ENCODE data around the gene EXOC4. TPM values are rescaled to one million over a fixed set of nuclear protein-coding genes. Genes with fewer than 3 reads are reported as not detected.

The EXOC4 gene
- total and polyA plus RNA-seq, 2 experiments from 2014 or later = 23.9 to 51.7 TPM

DNA sequence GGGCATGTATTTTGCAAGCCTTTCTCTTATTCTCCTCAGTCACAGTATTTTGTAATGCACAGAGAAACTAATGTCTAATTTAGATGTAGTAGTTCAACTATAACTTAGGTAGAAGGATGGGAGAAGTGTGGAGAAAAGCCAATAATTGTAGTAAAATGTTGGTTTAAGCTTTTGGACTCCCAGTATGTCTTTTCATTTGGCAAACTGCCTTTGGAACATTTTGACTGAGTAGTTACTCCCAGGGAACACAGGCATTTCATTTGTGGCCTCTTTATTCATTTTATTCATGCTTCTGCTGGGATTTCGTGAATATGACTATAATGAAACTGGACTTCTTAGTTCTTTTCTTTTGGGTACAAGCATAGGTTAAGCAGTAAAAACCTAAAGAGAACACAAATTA lies 79.0 kb downstream of the EXOC4 start:
- no peak for TF ChIP-seq EZH2 (IDR thresholded peaks at IDR 0.05; ENCODE audit: insufficient read depth, poor library complexity, severe bottlenecking)
- TF ChIP-seq EZH2phosphoT487 (IDR thresholded peaks at IDR 0.05; ENCODE audit: insufficient read depth, low read depth) = no peak
- WGBS, 2 experiments (ENCODE audit: low coverage in 1 of 2, low lambda C conversion rate in 2 of 2, missing lambda C conversion rate in 2 of 2) = 97% methylated on average over 1 of the region's 1 CpG
- Histone ChIP-seq H3K4me1 (ENCODE audit: insufficient read depth) (no peaks in the 10 kb centered on the region), H3K36me3 (ENCODE audit: low read depth) (peaks cover 4% of the 10 kb centered on the region; the same call in 1 of the 2 replicates), H3K9me3 (ENCODE audit: low read depth) (no peaks in the 10 kb centered on the region), H2AFZ (no peak overlapping the region), H3K9me2 (ENCODE audit: insufficient read depth) (no peaks in the 10 kb centered on the region), H3K27me3 (replicated peaks; ENCODE audit: insufficient read depth) (no peaks in the 10 kb centered on the region), H3K9ac (no peak overlapping the region), H3K27ac (no peak overlapping the region), H4K20me1 (ENCODE audit: insufficient read depth) (no peaks in the 10 kb centered on the region), H3K4me2 (ENCODE audit: unreplicated experiment) (no peak overlapping the region), H3F3A (ENCODE audit: insufficient read depth) (no peaks in the 10 kb centered on the region), H3K79me2 (ENCODE audit: insufficient read depth) (peaks cover 6% of the 10 kb centered on the region), H3K4me3 (no peak overlapping the region)
- no peak for DNase-seq
- in situ Hi-C loops (cut with MboI) = no loop called here

DNA sequence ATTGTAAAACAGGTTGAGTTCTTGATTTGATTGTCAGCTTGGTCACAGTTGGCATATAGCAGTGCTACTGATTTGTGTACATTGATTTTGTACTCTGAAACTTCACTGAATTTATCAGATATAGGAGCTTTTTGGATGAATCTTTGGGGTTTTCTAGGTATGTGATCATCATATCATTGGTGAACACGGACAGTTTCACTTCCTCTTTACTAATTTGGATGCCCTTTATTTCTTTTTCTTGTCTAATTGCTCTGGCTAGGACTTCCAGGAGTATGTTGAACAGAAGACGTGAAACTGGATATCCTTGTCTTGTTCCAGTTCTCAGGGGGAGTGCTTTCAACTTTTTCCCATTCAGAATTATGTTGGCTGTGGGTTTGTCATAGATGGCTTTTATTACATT lies 86.9 kb downstream of the EXOC4 start:
- in situ Hi-C loops (cut with MboI) = no loop called here
- H3K9ac ChIP-seq = no peak overlapping the region
- no peaks in the 10 kb centered on the region for H3K27me3 ChIP-seq (replicated peaks; ENCODE audit: insufficient read depth)
- DNase-seq = no peak
- 86 to 100% methylated on average over 2 of the region's 2 CpGs for WGBS, 2 experiments (ENCODE audit: low coverage in 1 of 2, low lambda C conversion rate in 2 of 2, missing lambda C conversion rate in 2 of 2)
- no peaks in the 10 kb centered on the region; the same call in 1 of the 2 replicates for H4K20me1 ChIP-seq (ENCODE audit: insufficient read depth)
- no peaks in the 10 kb centered on the region for H3K4me1 ChIP-seq (ENCODE audit: insufficient read depth)
- no peak overlapping the region for H3K4me2 ChIP-seq (ENCODE audit: unreplicated experiment)
- no peak overlapping the region for H2AFZ ChIP-seq
- no peaks in the 10 kb centered on the region for H3K9me2 ChIP-seq (ENCODE audit: insufficient read depth)
- H3K9me3 ChIP-seq (ENCODE audit: low read depth) = no peaks in the 10 kb centered on the region
- H3F3A ChIP-seq (ENCODE audit: insufficient read depth) = no peaks in the 10 kb centered on the region; the same call in 1 of the 2 replicates
- peaks cover 4% of the 10 kb centered on the region; the same call in 1 of the 2 replicates for H3K36me3 ChIP-seq (ENCODE audit: low read depth)
- no peak overlapping the region for H3K4me3 ChIP-seq
- no peak for TF ChIP-seq EZH2 (IDR thresholded peaks at IDR 0.05; ENCODE audit: insufficient read depth, poor library complexity, severe bottlenecking)
- no peak for TF ChIP-seq EZH2phosphoT487 (IDR thresholded peaks at IDR 0.05; ENCODE audit: insufficient read depth, low read depth)
- peaks cover 27% of the 10 kb centered on the region for H3K79me2 ChIP-seq (ENCODE audit: insufficient read depth)
- no peak overlapping the region for H3K27ac ChIP-seq

- H3K79me2 ChIP-seq (ENCODE audit: insufficient read depth) = peaks cover 26% of the 10 kb centered on the region
- H3K9me3 ChIP-seq (ENCODE audit: low read depth) = no peaks in the 10 kb centered on the region
- no peaks in the 10 kb centered on the region for H3K27me3 ChIP-seq (replicated peaks; ENCODE audit: insufficient read depth)
- peak; percentile 35 for DNase-seq
- H3K4me3 ChIP-seq = no peak overlapping the region
- H2AFZ ChIP-seq = no peak overlapping the region
- no peaks in the 10 kb centered on the region for H3K9me2 ChIP-seq (ENCODE audit: insufficient read depth)
- H3K27ac ChIP-seq = no peak overlapping the region
- no peaks in the 10 kb centered on the region for H3K4me1 ChIP-seq (ENCODE audit: insufficient read depth)
- no peaks in the 10 kb centered on the region; the same call in 1 of the 2 replicates for H3F3A ChIP-seq (ENCODE audit: insufficient read depth)
- 82 to 85% methylated on average over 3 of the region's 3 CpGs for WGBS, 2 experiments (ENCODE audit: low coverage in 1 of 2, low lambda C conversion rate in 2 of 2, missing lambda C conversion rate in 2 of 2)
- no peaks in the 10 kb centered on the region for H3K36me3 ChIP-seq (ENCODE audit: low read depth)
- H3K4me2 ChIP-seq (ENCODE audit: unreplicated experiment) = no peak overlapping the region
- H4K20me1 ChIP-seq (ENCODE audit: insufficient read depth) = no peaks in the 10 kb centered on the region; the same call in 1 of the 2 replicates
- H3K9ac ChIP-seq = no peak overlapping the region
- in situ Hi-C loops (cut with MboI) = no loop called here
- no peak for TF ChIP-seq EZH2 (IDR thresholded peaks at IDR 0.05; ENCODE audit: insufficient read depth, poor library complexity, severe bottlenecking)
- no peak for TF ChIP-seq EZH2phosphoT487 (IDR thresholded peaks at IDR 0.05; ENCODE audit: insufficient read depth, low read depth)
These were observed 91.4 kb downstream of the EXOC4 start for GRCh38 chr7:133344275-133344674.

DNA sequence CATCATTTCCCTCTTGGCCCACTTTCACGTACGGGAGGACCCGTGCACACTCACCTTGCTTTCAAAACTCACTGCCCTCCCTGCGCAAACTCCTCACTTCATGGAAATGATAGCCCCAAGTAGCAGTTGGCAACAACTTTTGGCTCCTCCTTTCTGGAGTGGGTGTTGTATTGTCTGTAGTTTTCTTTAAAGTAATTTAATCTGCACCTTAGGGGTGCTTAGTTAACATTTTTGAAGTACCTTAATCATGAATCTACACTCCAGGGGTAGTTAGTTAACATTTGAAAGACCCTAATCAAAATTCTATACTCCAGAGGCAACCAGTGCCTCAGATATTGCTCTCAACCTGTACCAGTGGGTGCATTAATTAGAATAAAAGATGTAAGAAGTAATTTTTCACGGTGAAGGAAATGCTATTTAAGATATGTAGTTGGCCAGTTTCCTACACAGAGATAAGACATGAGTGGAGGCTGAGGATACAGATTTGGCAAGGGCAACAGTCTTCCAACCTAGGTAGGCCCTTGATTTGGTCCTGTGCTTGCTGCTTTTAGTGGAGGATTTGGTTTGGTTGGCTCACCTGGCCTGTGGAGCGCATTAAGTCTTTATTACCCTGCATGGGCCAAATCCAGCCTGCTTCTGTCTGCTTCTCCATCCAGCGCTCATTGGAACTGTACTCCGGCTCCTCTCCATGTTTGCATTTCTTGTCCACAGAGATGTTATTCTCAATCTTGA lies 93.0 kb downstream of the EXOC4 start:
- no peak overlapping the region for H3K27ac ChIP-seq
- TF ChIP-seq EZH2phosphoT487 (IDR thresholded peaks at IDR 0.05; ENCODE audit: insufficient read depth, low read depth) = no peak
- H3K9ac ChIP-seq = no peak overlapping the region
- H3K79me2 ChIP-seq (ENCODE audit: insufficient read depth) = peaks cover 27% of the 10 kb centered on the region
- H2AFZ ChIP-seq = no peak overlapping the region
- H3F3A ChIP-seq (ENCODE audit: insufficient read depth) = no peaks in the 10 kb centered on the region; the same call in 1 of the 2 replicates
- WGBS, 2 experiments (ENCODE audit: low coverage in 1 of 2, low lambda C conversion rate in 2 of 2, missing lambda C conversion rate in 2 of 2) = 71 to 73% methylated on average over 8 of the region's 8 CpGs
- H3K4me3 ChIP-seq = no peak overlapping the region
- no peak overlapping the region for H3K4me2 ChIP-seq (ENCODE audit: unreplicated experiment)
- no peaks in the 10 kb centered on the region for H3K9me2 ChIP-seq (ENCODE audit: insufficient read depth)
- H3K4me1 ChIP-seq (ENCODE audit: insufficient read depth) = no peaks in the 10 kb centered on the region
- in situ Hi-C loops (cut with MboI) = no loop called here
- no peaks in the 10 kb centered on the region; the same call in 1 of the 2 replicates for H4K20me1 ChIP-seq (ENCODE audit: insufficient read depth)
- DNase-seq = no peak
- no peaks in the 10 kb centered on the region for H3K9me3 ChIP-seq (ENCODE audit: low read depth)
- H3K27me3 ChIP-seq (replicated peaks; ENCODE audit: insufficient read depth) = no peaks in the 10 kb centered on the region
- no peaks in the 10 kb centered on the region for H3K36me3 ChIP-seq (ENCODE audit: low read depth)
